Astrocyte of the cerebellum (primary cell): ENCODE measurements around the gene ALPP.
"Not testable (repeated sequence)": the region's sequence is repeated elsewhere in the genome, so short reads cannot be mapped to it uniquely, and the experiment has no call there.

Source experiments
- DNase-seq: peaks from one replicate; pipeline ENCODE4 v3.0.0-alpha.2; 2011; ENCODE audit warnings: low read depth
- H3K4me3 ChIP-seq: 2 replicates; pipeline ENCODE4 v1.5.1; 2011; ENCODE audit warnings: mild to moderate bottlenecking, low read depth, low read length, moderate library complexity
- in situ Hi-C: cut with HindIII; loops from 2 replicates; pipeline ENCODE4 v1.10.0; 2017; ENCODE audit warnings: low sequenced_read_pairs
- TF ChIP-seq, protein P1 (sequence below): IDR thresholded peaks from 2 replicates; pipeline ENCODE4 v1.5.1; 2012; ENCODE audit warnings: low read length, low read depth, moderate library complexity, mild to moderate bottlenecking; ENCODE audit errors: missing control alignments

Gene ALPP

DNA sequence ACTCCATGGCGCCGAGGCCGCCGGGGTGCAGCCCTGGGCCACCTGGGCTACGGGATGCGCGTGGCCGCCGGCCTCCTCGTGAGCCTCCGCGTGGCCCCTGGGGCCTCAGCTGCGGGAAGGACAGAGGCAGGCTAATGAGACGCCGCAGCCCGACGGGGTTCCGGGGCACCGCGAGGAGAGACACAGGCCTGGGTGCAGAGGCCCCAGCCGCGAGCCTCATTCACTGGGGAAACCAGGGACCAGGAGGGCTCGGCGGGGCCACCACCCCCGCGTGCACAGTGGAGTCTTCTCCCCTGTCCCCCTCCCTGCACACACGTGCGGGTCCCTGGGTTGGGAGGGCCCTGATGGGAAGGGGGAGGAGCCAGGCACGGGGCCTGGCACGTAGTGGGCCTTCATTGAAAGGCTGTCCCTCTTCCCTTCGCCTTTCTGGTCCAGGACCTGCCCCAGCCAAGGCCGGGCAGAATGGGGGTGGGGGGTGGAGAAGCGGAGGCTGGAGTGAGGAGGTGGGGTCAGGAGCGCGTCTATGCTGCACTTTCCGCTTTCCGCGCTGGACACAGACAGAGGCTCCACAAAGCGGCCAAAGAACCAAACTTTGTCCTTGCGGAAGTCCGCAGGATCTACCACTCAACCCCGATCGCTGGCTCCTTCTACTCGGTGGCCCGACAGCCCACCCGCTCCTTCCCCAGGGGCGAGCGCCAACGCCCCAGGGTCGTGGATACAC, 9.1 kb downstream of the ALPP start:
- TF ChIP-seq, protein P1, sequence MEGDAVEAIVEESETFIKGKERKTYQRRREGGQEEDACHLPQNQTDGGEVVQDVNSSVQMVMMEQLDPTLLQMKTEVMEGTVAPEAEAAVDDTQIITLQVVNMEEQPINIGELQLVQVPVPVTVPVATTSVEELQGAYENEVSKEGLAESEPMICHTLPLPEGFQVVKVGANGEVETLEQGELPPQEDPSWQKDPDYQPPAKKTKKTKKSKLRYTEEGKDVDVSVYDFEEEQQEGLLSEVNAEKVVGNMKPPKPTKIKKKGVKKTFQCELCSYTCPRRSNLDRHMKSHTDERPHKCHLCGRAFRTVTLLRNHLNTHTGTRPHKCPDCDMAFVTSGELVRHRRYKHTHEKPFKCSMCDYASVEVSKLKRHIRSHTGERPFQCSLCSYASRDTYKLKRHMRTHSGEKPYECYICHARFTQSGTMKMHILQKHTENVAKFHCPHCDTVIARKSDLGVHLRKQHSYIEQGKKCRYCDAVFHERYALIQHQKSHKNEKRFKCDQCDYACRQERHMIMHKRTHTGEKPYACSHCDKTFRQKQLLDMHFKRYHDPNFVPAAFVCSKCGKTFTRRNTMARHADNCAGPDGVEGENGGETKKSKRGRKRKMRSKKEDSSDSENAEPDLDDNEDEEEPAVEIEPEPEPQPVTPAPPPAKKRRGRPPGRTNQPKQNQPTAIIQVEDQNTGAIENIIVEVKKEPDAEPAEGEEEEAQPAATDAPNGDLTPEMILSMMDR: no peak
- no peak for DNase-seq
- in situ Hi-C loops: no loop called here
- no peak overlapping the region for H3K4me3 ChIP-seq

DNA sequence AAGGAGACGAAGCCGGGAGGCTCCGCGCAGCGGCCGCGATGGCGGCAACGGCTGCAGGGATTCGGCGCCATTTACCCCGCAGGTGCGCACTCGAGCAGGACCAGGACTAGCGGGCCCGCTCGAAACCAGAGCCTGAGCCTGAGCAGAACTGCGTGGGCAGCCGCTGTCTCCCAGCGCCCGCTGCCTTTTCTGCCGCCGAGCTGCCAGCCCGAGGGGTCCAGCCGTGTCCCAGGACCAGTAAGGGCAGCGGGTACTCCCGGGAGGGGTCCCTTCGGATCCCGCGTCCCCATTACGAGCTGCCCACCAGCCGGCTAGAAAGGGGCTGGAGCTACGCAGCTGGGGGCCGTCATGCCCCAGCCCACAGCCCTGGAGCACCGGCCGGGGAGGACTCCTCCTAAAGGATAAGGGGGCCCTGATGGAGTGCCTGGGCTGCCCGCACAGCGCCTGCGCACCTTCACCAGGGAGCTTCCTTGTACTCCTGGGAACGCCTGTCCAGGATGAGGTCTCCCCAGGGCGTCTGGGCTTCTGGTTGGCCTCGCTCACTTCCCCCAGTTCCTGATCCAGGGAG, 9.9 kb downstream of the ALPP start:
- H3K4me3 ChIP-seq: no peak overlapping the region
- in situ Hi-C loops: no loop called here
- no peak for DNase-seq
- TF ChIP-seq, protein P1: no peak

DNA sequence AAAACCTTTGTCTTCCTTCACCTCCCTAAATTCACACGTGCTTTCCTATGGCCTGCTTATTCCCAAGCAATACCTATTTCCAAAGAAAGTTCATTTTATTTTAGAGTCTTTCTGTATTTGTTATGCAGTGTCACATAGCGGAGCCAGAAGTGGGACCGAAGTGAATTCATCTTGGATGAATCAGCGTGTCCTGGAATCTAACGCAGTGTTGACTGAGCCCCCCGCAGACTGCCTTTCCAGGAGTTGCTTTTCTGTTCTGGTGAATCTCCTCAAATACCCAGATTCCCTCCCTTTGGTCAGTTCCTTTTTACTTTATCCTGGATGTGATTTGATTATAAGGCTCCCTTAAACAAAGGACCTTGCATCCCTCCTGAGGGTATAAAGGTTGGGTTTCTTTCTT, 10.8 kb downstream of the ALPP start:
- in situ Hi-C loops: no loop called here

DNA sequence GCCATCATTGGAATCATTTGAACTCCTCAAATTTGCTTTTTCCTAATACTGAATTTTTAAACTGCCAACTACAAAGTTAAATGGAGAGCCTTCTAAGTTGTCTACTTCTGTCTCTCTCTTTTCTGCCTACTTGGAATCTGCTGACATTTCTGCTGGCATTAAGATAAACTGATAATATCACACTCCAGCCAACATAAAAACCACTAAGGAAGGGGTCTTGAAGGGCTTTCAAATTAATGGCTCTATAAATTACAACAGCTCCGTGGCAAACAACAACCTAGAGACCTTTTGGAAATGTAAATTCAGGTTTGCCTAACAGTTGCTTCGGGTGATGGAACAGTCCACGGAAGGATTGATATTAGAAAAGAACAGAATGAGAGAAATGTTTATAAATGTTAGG, 12.1 kb downstream of the ALPP start:
- in situ Hi-C loops: no loop called here
- no peak overlapping the region for H3K4me3 ChIP-seq
- TF ChIP-seq, protein P1: no peak
- DNase-seq: no peak

More for the DNA sequence above, 10.8 kb downstream of the ALPP start:
- DNase-seq: peak; percentile 37
- H3K4me3 ChIP-seq: no peak overlapping the region
- TF ChIP-seq, protein P1: no peak

DNA sequence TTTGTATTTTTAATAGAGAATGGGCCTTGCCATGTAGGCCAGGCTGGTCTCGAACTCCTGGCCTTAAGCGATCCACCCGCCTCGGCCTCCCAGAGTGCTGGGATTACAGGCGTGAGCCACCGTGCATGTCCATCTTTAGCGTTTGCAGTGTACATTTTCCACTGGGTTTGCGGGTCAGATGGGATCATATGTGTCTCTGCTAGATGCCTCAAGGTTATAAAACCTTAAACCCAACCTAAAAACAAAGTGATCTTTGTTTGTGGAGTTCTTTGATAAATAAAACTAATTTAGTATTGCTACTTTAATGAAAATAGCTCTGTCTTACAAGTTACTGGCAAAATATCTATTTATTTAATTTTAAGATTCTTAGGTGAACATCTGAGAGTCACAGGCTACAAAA, 15.0 kb downstream of the ALPP start:
- in situ Hi-C loops: no loop called here
- DNase-seq: no peak
- H3K4me3 ChIP-seq: no peak overlapping the region

DNA sequence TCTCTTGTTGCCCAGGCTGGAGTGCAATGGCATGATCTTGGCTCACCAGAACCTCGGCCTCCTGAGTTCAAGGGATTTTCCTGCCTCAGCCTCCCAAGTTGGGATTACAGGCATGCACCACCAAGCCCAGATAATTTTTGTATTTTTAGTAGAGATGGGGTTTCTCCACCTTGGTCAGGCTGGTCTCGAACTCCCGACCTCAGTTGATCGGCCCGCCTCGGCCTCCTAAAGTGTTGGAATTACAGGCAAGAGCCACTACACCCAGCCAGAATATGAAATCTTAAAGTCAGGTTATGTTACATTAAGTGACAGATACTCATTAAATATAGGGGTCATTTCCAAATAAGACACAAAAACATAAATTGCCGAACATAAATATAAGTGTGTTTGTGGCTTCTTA, 15.9 kb downstream of the ALPP start:
- H3K4me3 ChIP-seq, DNase-seq, in situ Hi-C loops: not testable (repeated sequence)

More for the DNA sequence above, 15.0 kb downstream of the ALPP start:
- TF ChIP-seq, protein P1: no peak

DNA sequence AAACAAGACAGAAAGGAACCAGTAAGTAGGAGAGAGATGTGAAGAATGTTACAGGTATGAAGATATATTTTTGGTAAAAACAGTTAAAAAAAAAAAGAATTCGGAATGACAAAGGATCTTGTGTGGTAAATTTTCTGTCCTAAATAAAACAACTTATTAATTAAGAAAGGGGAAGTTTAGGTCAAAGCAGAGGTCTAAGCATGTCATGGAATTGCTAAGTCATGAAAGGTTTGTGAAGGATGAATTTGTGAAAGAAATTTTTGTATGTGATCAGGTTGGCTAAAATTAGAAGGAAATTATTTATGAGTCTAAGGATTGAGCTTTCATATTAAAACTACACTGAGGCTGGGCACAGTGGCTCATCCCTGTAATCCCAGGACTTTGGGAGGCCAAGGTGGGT, 17.0 kb downstream of the ALPP start:
- in situ Hi-C loops: no loop called here
- TF ChIP-seq, protein P1: no peak
- no peak for DNase-seq
- no peak overlapping the region for H3K4me3 ChIP-seq
